K562 (cell line): Measurements from ENCODE around the gene NUBPL. TPM values are rescaled to one million over a fixed set of nuclear protein-coding genes. Genes with fewer than 3 reads are reported as not detected.

Experiments
- ATAC-seq: fragments of 200-7000 bp; cut with Tn5 transposase; 3 replicates; pipeline ENCODE4 v1.9.1; 2020; ENCODE audit warnings: moderate library complexity
- BruUV-seq: library from RNA; stranded (reverse); fragments of 400-500 nt; replicated peaks from 2 replicates; lab custom pipeline; 2021; lab: Mats Ljungman, UMichigan
- CTCF ChIA-PET: fragments of 300-600 bp; formaldehyde crosslinking; extraction: SDS; loops from one replicate; lab custom pipeline; 2021; ENCODE audit warnings: low intra/inter-chr PET ratio; lab: Yijun Ruan, JAX
- POLR2A ChIA-PET: fragments of 300-600, 350-650 bp; sonication (Branson Sonifier 250); formaldehyde crosslinking; extraction: SDS; loops from one replicate; lab custom pipeline; 2021; ENCODE audit warnings: antibody characterized with exemption, inconsistent platforms; lab: Yijun Ruan, JAX
- DNase-seq, 4 experiments: peaks; one replicate each; pipeline versions ENCODE4 v3.0.0 to v3.0.0-alpha.2; 2011 to 2018; ENCODE audit warnings: low spot score in 3 of 4, mixed read lengths in 3 of 4; ENCODE audit errors: extremely low read depth in 1 of 4
- FAIRE-seq: peaks from 2 replicates; lab custom pipeline; 2011; peaks lifted over from hg19 to GRCh38; lab: Jason Lieb, UNC
- H2AFZ ChIP-seq: 2 replicates; pipeline ENCODE4 v1.6.0; 2011; ENCODE audit warnings: low read depth, low read length, control low read depth, inconsistent platforms
- H3K27ac ChIP-seq: fragments of 200-600 bp; 3 replicates; pipeline ENCODE4 v1.8.0; 2011; ENCODE audit warnings: low read depth, mild to moderate bottlenecking, control low read depth, inconsistent platforms, low read length, moderate library complexity, mixed read lengths; ENCODE audit errors: extremely low read depth
- H3K27me3 ChIP-seq, 2 experiments: fragments of 300-600 bp in 1 of 2; 2 replicates in 1 of 2; 3 replicates in 1 of 2; pipeline versions ENCODE4 v1.6.0 to v1.8.0; 2011; ENCODE audit warnings: inconsistent platforms in 2 of 2, low read length in 2 of 2, mild to moderate bottlenecking in 1 of 2, mixed read lengths in 1 of 2, moderate library complexity in 1 of 2; ENCODE audit not compliant: control insufficient read depth in 2 of 2, insufficient read depth in 2 of 2
- H3K36me3 ChIP-seq: fragments of 300-600 bp; 3 replicates; pipeline ENCODE4 v1.8.0; 2011; ENCODE audit warnings: mild to moderate bottlenecking, low read length, inconsistent platforms; ENCODE audit not compliant: control insufficient read depth, insufficient read depth
- H3K4me1 ChIP-seq, 2 experiments: fragments of 200-600 bp in 1 of 2; replicated peaks in 1 of 2; 2 replicates in 1 of 2; 3 replicates in 1 of 2; pipeline versions ENCODE4 v1.5.1 to v1.8.0; 2011; ENCODE audit warnings: inconsistent platforms in 2 of 2, low read length in 2 of 2, mild to moderate bottlenecking in 1 of 2, mixed read lengths in 1 of 2, moderate library complexity in 1 of 2; ENCODE audit not compliant: control insufficient read depth in 2 of 2, insufficient read depth in 2 of 2
- H3K4me2 ChIP-seq: 2 replicates; pipeline ENCODE4 v1.6.1; 2011; ENCODE audit warnings: low read length, control low read depth, inconsistent platforms, mixed read lengths; ENCODE audit not compliant: insufficient read depth
- H3K4me3 ChIP-seq: fragments of 200-600 bp; sonication (generic), shearing (Covaris generic); 2 replicates; pipeline ENCODE4 v1.5.1; 2016; ENCODE audit warnings: control low read depth, inconsistent platforms
- H3K79me2 ChIP-seq: fragments of 200-600 bp; 3 replicates; pipeline ENCODE4 v1.8.0; 2011; ENCODE audit warnings: low read length, inconsistent platforms; ENCODE audit not compliant: control insufficient read depth, insufficient read depth
- H3K9ac ChIP-seq, 2 experiments: 2 replicates each; pipeline versions ENCODE4 v1.6.0 to v1.6.1; 2011; ENCODE audit warnings: low read depth in 2 of 2, low read length in 2 of 2, control low read depth in 1 of 2, inconsistent platforms in 1 of 2, mild to moderate bottlenecking in 1 of 2, mixed read lengths in 1 of 2; ENCODE audit not compliant: insufficient read depth in 1 of 2
- H3K9me1 ChIP-seq: one replicate; pipeline ENCODE4 v1.6.0; 2011; ENCODE audit warnings: inconsistent platforms, mild to moderate bottlenecking, low read length, moderate library complexity; ENCODE audit not compliant: control insufficient read depth, insufficient read depth
- H3K9me3 ChIP-seq: replicated peaks from 2 replicates; pipeline ENCODE4 v1.5.1; 2011; ENCODE audit warnings: low read depth, low read length, inconsistent platforms; ENCODE audit not compliant: control insufficient read depth, insufficient read depth
- H4K20me1 ChIP-seq: replicated peaks from 2 replicates; pipeline ENCODE4 v1.6.1; 2011; ENCODE audit warnings: low read length, inconsistent platforms, mixed read lengths; ENCODE audit not compliant: control insufficient read depth, insufficient read depth
- ARID3A ChIP-seq: IDR thresholded peaks from 2 replicates; pipeline ENCODE4 v1.6.1; 2012; ENCODE audit warnings: low read depth, low read length, improper control_type of control experiment, borderline replicate concordance
- ATF2 ChIP-seq: sonication (generic); formaldehyde crosslinking; IDR thresholded peaks from 2 replicates; pipeline ENCODE4 v1.8.1; 2022; ENCODE audit warnings: missing genetic modification reagents
- CREM ChIP-seq: IDR thresholded peaks from 2 replicates; pipeline ENCODE4 v1.6.1; 2014; ENCODE audit warnings: antibody characterized with exemption, low read depth
- E2F8 ChIP-seq: fragments of 450-650 bp; IDR thresholded peaks from 2 replicates; pipeline ENCODE4 v1.7.1; 2018; ENCODE audit warnings: mild to moderate bottlenecking, low read depth; ENCODE audit not compliant: partially characterized antibody
- HES1 ChIP-seq: fragments of 450-650 bp; IDR thresholded peaks from 2 replicates; pipeline ENCODE4 v1.6.1; 2016; ENCODE audit warnings: low read depth, mild to moderate bottlenecking, moderate library complexity
- IFI16 ChIP-seq: fragments of 250-450 bp; sonication (Bioruptor Pico); IDR thresholded peaks from 2 replicates; pipeline ENCODE4 v2.1.2; 2022; ENCODE audit warnings: mild to moderate bottlenecking, inconsistent platforms
- PRMT5 ChIP-seq: sonication (generic); formaldehyde crosslinking; IDR thresholded peaks from 2 replicates; pipeline ENCODE4 v1.5.0; 2020; ENCODE audit warnings: missing genetic modification reagents
- RREB1 ChIP-seq: fragments of 250-450 bp; sonication (Bioruptor Pico); IDR thresholded peaks from 2 replicates; pipeline ENCODE4 v1.4.0; 2020
- TAF9B ChIP-seq: fragments of 450-650 bp; IDR thresholded peaks from 2 replicates; pipeline ENCODE4 v1.6.1; 2018; ENCODE audit warnings: mild to moderate bottlenecking; ENCODE audit not compliant: partially characterized antibody
- ZNF133 ChIP-seq: fragments of 250-450 bp; sonication (Bioruptor Pico); IDR thresholded peaks from 2 replicates; pipeline ENCODE4 v1.4.0; 2020; ENCODE audit warnings: mild to moderate bottlenecking
- WGBS: fragments of 100-300 bp; shearing (Covaris generic); methylation state at CpG from one replicate; pipeline ENCODE4 v1.1.6; 2016; ENCODE audit warnings: low coverage, mixed read lengths; ENCODE audit not compliant: insufficient coverage; ENCODE audit errors: missing lambda C conversion rate; 5-methylcytosine and 5-hydroxymethylcytosine counted together
- in situ Hi-C: fragments of 300-500 bp; cut with MboI; formaldehyde crosslinking; loops from 4 replicates; pipeline ENCODE4 v1.15.0; 2018; ENCODE audit warnings: inconsistent platforms, mixed read lengths
- intact Hi-C: fragments of 100-400 bp; cut with micrococcal nuclease; formaldehyde crosslinking; loops from 2 replicates; pipeline ENCODE4 v1.14.2; 2022
- polyA plus RNA-seq, 8 experiments: library from polyadenylated mRNA; depleted of rRNA in 4 of 8; stranded (reverse) in 5 of 8; unstranded in 3 of 8; fragments of >200 nt; fragmentation: Nextera tagmentation in 2 of 8; fragmentation: Illumina TruSeq in 1 of 8; extraction: Ambion mirVana in 2 of 8; extraction: Trizol in 1 of 8; gene quantifications; 2 replicates each; pipeline versions ENCODE4 v1.2.1 to v1.2.3, GENCODE V29; 2011 to 2014; ENCODE audit warnings: inconsistent platforms in 1 of 8, missing spikeins in 1 of 8
- total RNA-seq, 7 experiments: library from RNA; depleted of rRNA in 6 of 7; stranded (reverse); fragments of >200 nt in 6 of 7; fragmentation: Illumina TruSeq in 2 of 7; extraction: Trizol in 2 of 7; gene quantifications; 2 replicates each; pipeline versions ENCODE4 v1.2.1 to v1.2.3, GENCODE V29; 2011 to 2021; ENCODE audit warnings: low replicate concordance in 1 of 7

The NUBPL gene
- total and polyA plus RNA-seq, 9 of the 15 experiments (the other 6 are each of a cell fraction or from before 2014, with no cell fraction given) = 3.2 to 8.7 (median 6.1) TPM

GRCh38 chr14:31672709-31673108 lies 111.5 kb downstream of the NUBPL start:
- H3K4me1 ChIP-seq = no peaks in the 10 kb centered on the region
- no peak overlapping the region for H3K9ac ChIP-seq
- no peak overlapping the region for H2AFZ ChIP-seq
- CTCF ChIA-PET = no interaction called here
- intact Hi-C loops = no loop called here
- H3K36me3 ChIP-seq = no peaks in the 10 kb centered on the region
- no peak overlapping the region for H3K4me2 ChIP-seq
- H4K20me1 ChIP-seq = no peaks in the 10 kb centered on the region
- DNase-seq (no peak), ATAC-seq (no peak), FAIRE-seq (no peak)
- H3K79me2 ChIP-seq = no peaks in the 10 kb centered on the region
- POLR2A ChIA-PET = no interaction called here
- WGBS = 66% methylated on average over 3 of the region's 3 CpGs
- H3K27me3 ChIP-seq = no peaks in the 10 kb centered on the region
- no peaks in the 10 kb centered on the region for H3K9me3 ChIP-seq
- no peak overlapping the region for H3K4me3 ChIP-seq
- H3K27ac ChIP-seq = no peak overlapping the region
- H3K9me1 ChIP-seq = no peaks in the 10 kb centered on the region
- in situ Hi-C loops = no loop called here
- BruUV-seq = no TSS peak
- TF ChIP-seq PRMT5 (CRISPR knock-in tag) = no peak
- TF ChIP-seq IFI16 (CRISPR knock-in tag) = no peak
- no peak for TF ChIP-seq E2F8
- TF ChIP-seq CREM = no peak
- no peak for TF ChIP-seq TAF9B
- no peak for TF ChIP-seq ARID3A
- TF ChIP-seq ZNF133 = no peak
- TF ChIP-seq ATF2 (CRISPR knock-in tag) = no peak
- no peak for TF ChIP-seq RREB1 (CRISPR knock-in tag)
- no peak for TF ChIP-seq HES1
